Stomach (tissue), 4 donors: Measurements from ENCODE around the gene RERE.

Experiments used
- EP300 ChIP-seq: sonication (generic); formaldehyde crosslinking; IDR thresholded peaks from one replicate; pipeline ENCODE4 v1.6.1; 2017; ENCODE audit warnings: antibody characterized with exemption
- POLR2A ChIP-seq, 4 donors: fragments of 450-650 bp; IDR thresholded peaks; one replicate each; pipeline ENCODE4 v1.6.1; 2016; ENCODE audit warnings: antibody characterized with exemption in 4 of 4, control low read depth in 2 of 4, mild to moderate bottlenecking in 1 of 4, moderate library complexity in 1 of 4
- TF ChIP-seq, protein P1 (sequence below), 7 experiments: fragments of 450-650 bp in 4 of 7; fragments of 200-600 bp in 3 of 7; sonication (generic) in 3 of 7; IDR thresholded peaks; one replicate each; pipeline ENCODE4 v1.5.1; 2016 to 2019; ENCODE audit warnings: antibody characterized with exemption in 7 of 7, control low read depth in 2 of 7, mild to moderate bottlenecking in 1 of 7

DNA sequence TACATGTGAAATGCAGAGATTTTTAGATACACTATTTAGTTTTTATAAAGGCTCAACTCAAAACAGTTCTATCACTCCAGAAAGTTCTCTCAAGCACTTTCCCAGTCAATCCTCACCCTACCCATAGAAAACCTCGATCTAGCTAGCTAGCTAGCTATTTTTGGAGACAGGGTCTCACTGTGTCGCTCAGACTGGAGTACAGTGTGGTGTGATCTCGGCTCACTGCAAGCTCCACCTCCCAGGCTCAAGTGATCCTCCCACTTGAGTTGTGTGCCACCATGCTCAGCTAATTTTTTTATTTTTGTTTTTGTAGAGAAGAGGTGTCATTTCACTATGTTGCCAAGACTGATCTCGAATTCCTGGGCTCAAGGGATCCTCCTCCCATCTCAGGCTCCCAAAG lies 236.9 kb downstream of the RERE start:
- TF ChIP-seq, protein P1, sequence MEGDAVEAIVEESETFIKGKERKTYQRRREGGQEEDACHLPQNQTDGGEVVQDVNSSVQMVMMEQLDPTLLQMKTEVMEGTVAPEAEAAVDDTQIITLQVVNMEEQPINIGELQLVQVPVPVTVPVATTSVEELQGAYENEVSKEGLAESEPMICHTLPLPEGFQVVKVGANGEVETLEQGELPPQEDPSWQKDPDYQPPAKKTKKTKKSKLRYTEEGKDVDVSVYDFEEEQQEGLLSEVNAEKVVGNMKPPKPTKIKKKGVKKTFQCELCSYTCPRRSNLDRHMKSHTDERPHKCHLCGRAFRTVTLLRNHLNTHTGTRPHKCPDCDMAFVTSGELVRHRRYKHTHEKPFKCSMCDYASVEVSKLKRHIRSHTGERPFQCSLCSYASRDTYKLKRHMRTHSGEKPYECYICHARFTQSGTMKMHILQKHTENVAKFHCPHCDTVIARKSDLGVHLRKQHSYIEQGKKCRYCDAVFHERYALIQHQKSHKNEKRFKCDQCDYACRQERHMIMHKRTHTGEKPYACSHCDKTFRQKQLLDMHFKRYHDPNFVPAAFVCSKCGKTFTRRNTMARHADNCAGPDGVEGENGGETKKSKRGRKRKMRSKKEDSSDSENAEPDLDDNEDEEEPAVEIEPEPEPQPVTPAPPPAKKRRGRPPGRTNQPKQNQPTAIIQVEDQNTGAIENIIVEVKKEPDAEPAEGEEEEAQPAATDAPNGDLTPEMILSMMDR (IDR thresholded peaks at IDR 0.05), result no peak
- TF ChIP-seq POLR2A (IDR thresholded peaks at IDR 0.05) (no peak), EP300 (no peak)
